Measurements from ENCODE around the gene C18orf63. TPM values are rescaled to one million over a fixed set of nuclear protein-coding genes. Genes with fewer than 3 reads are reported as not detected.
A peak's percentile ranks its signal among the peaks of the same experiment; 100 is the strongest.

C18orf63 gene
- total and polyA plus RNA-seq, 9 donors = not detected

- DNase-seq = no peak
- H3K4me1 ChIP-seq (ENCODE audit: insufficient read depth) = no peaks in the 10 kb centered on the region
These were observed 35.7 kb downstream of the C18orf63 start for GRCh38 chr18:74351354-74351753.

GRCh38 chr18:74353169-74353775 is 37.6 kb downstream of the C18orf63 start:
- intact Hi-C loops (cut with DNase I) = loop anchor here (10.0 kb wide), 2 partner anchors 192 to 202 kb away; no protein-coding TSS in a partner anchor
- Histone ChIP-seq H3K4me1 (ENCODE audit: insufficient read depth) (no peaks in the 10 kb centered on the region), H3K27ac (no peak overlapping the region), H3K4me3 (no peak overlapping the region), H3K27me3 (no peaks in the 10 kb centered on the region), H3K36me3 (no peaks in the 10 kb centered on the region), H3K9me3 (no peaks in the 10 kb centered on the region)
- WGBS, 3 donors = 43 to 61% (median 52%) methylated on average over 1 of the region's 1 CpG
- peak in 1 of 5 donors; percentile 23 for DNase-seq
- no peak for TF ChIP-seq POLR2A (IDR thresholded peaks at IDR 0.05)
- TF ChIP-seq, protein P1, sequence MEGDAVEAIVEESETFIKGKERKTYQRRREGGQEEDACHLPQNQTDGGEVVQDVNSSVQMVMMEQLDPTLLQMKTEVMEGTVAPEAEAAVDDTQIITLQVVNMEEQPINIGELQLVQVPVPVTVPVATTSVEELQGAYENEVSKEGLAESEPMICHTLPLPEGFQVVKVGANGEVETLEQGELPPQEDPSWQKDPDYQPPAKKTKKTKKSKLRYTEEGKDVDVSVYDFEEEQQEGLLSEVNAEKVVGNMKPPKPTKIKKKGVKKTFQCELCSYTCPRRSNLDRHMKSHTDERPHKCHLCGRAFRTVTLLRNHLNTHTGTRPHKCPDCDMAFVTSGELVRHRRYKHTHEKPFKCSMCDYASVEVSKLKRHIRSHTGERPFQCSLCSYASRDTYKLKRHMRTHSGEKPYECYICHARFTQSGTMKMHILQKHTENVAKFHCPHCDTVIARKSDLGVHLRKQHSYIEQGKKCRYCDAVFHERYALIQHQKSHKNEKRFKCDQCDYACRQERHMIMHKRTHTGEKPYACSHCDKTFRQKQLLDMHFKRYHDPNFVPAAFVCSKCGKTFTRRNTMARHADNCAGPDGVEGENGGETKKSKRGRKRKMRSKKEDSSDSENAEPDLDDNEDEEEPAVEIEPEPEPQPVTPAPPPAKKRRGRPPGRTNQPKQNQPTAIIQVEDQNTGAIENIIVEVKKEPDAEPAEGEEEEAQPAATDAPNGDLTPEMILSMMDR (IDR thresholded peaks at IDR 0.05) = no peak
- TF ChIP-seq EP300 (IDR thresholded peaks at IDR 0.05) = no peak

More at GRCh38 chr18:74351354-74351753, 35.7 kb downstream of the C18orf63 start:
- intact Hi-C loops (cut with DNase I) = loop anchor here (10.0 kb wide), 2 partner anchors 193 to 203 kb away; no protein-coding TSS in a partner anchor
- H3K36me3 ChIP-seq = no peaks in the 10 kb centered on the region
- no peak overlapping the region for H3K27ac ChIP-seq
- no peaks in the 10 kb centered on the region for H3K27me3 ChIP-seq
- TF ChIP-seq, protein P1 (IDR thresholded peaks at IDR 0.05) = no peak
- TF ChIP-seq EP300 (IDR thresholded peaks at IDR 0.05) (no peak), POLR2A (IDR thresholded peaks at IDR 0.05) (no peak)
- no peak overlapping the region for H3K4me3 ChIP-seq
- WGBS, 3 donors = 33 to 41% (median 34%) methylated on average over 1 of the region's 1 CpG
- no peaks in the 10 kb centered on the region for H3K9me3 ChIP-seq

DNA sequence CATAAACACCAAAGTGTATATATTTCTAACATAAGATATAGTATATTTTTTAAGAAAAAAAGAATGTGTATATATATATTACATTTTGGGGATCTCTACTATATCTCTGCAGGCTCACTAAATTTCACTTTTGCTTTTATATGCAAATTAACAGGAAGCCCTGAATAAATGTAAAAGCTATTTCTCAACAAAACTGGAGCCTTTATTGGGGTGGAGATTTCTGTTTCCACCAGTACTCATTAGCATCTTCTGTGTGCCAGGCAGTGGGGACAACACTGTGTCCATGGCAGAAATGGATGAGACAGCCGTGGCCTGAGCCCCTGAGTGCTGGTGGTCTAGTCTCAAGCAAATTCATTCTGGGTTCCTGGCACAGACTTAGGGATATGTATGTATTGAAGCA is 41.3 kb downstream of the C18orf63 start:
- Histone ChIP-seq H3K36me3 (no peaks in the 10 kb centered on the region), H3K4me3 (no peak overlapping the region), H3K27ac (no peak overlapping the region), H3K27me3 (no peaks in the 10 kb centered on the region), H3K9me3 (no peaks in the 10 kb centered on the region), H3K4me1 (ENCODE audit: insufficient read depth) (no peaks in the 10 kb centered on the region)
- intact Hi-C loops (cut with DNase I) = loop anchor here (10.0 kb wide), 2 partner anchors 188 to 198 kb away; no protein-coding TSS in a partner anchor
- TF ChIP-seq, protein P1 (IDR thresholded peaks at IDR 0.05) = no peak
- TF ChIP-seq EP300 (IDR thresholded peaks at IDR 0.05) = no peak
- TF ChIP-seq POLR2A (IDR thresholded peaks at IDR 0.05) = no peak
- 73 to 92% (median 87%) methylated on average over 1 of the region's 1 CpG for WGBS, 3 donors
- no peak for DNase-seq

- DNase-seq = no peak
- H3K4me1 ChIP-seq (ENCODE audit: insufficient read depth) = no peaks in the 10 kb centered on the region
- no peaks in the 10 kb centered on the region for H3K36me3 ChIP-seq
- intact Hi-C loops (cut with DNase I) = no loop called here
- no peaks in the 10 kb centered on the region for H3K9me3 ChIP-seq
- H3K4me3 ChIP-seq = no peak overlapping the region
- H3K27me3 ChIP-seq = no peaks in the 10 kb centered on the region
- H3K27ac ChIP-seq = no peak overlapping the region
- TF ChIP-seq EP300 (IDR thresholded peaks at IDR 0.05) (no peak), POLR2A (IDR thresholded peaks at IDR 0.05) (no peak)
- TF ChIP-seq, protein P1 (IDR thresholded peaks at IDR 0.05) = no peak
- WGBS, 3 donors = 82 to 86% (median 83%) methylated on average over 22 of the region's 22 CpGs
These were observed 45.4 kb downstream of the C18orf63 start for GRCh38 chr18:74360852-74361655.

Measured in ovary (tissue), 9 donors.